Measurements from ENCODE around the gene TAOK3. TPM values are rescaled to one million over a fixed set of nuclear protein-coding genes. Genes with fewer than 3 reads are reported as not detected.
"Not testable (repeated sequence)": the region's sequence is repeated elsewhere in the genome, so short reads cannot be mapped to it uniquely, and the experiment has no call there.

TAOK3 gene
- total RNA-seq, 1 experiment from 2014 or later: 5.5 TPM

DNA sequence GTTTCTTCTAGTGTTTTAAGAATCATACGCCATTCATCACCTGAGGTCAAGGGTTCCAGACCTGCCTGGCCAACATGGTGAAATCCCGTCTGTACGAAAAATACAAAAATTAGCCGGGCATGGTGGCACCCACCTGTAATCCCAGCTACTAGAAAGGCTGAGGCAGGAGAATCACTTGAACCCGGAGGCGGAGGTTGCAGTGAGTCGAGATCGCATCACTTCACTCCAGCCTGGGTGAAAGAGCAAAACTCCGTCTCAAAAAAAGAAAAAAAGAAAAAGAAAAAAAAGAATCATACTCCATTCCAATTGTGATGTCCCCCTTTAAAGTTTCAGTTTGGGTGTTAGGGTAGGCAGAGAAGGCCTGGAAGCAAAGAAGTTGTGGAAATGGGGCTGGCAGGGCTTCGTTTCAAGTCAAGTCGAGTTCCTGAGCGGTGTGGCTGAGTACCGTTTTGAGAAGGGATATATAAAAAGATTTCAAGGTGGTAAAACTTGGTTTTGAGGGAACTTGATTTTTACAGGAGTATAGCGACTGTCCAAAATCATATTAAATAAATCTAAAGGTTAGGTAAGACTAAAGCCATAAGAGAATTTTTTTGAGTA lies 1.5 kb upstream of the TAOK3 start:
- no peak for DNase-seq (ENCODE audit: low spot score)

DNA sequence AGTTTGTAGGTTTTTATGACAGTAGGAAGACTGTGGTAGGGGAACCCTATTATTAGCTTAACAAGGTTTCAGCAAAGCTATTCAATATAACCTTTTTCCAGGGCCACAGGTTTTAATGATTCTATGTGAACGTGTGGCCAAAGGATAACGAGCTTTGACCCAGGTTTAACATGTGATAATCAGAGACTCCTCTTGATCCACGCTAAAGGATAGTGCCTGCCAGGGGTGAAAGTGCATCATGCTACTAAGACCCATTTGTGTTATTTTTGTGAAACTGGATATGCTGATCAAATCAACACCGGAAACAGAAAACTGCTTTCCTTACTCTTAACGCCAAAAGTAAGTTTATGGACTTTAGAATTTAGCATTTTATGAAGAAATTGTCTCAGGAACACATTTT lies 909 bp upstream of the TAOK3 start:
- no peak for DNase-seq (ENCODE audit: low spot score)

- DNase-seq (ENCODE audit: low spot score): no peak
Measured at GRCh38 chr12:118371321-118372282, 1.1 kb downstream of the TAOK3 start.

DNA sequence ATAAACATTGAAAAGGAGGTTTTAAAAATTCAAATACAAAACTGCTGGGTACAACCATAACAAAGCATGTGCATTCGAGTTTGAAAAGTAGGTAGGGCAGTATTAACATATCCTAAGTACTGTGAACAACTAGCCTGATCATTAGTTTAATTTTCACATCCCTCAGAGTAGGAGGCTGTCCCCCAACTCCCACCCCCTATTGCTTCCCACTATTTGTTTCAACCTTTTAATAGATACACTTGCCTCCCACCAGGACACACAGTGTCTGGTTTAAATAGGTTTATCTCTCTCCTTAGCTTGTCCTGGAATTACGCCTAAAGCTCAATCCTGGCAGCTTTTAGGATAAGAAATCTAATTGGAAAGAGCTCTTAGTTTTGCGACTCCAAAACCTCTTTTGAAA lies 2.1 kb downstream of the TAOK3 start:
- DNase-seq (ENCODE audit: low spot score): no peak

GRCh38 chr12:118368821-118369220 lies 3.9 kb downstream of the TAOK3 start:
- no peak for DNase-seq (ENCODE audit: low spot score)

DNA sequence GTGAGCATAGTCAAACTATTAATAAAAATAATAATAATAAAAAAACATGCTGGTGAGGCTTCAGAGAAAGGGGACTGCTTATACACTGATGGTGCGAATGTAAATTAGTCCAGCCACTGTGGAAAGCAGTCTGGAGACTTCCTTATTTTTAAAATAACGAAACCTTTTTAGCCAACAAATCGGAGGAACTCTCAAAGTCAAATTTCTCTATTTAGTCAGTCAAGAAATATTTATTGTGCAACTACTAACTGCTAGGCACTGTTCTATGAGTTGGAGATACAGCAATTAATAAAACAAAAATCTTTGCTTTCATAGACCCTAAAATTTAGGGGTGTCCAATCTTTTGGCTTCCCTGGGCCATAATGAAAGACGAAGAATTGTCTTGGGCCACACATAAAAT lies 10.8 kb downstream of the TAOK3 start:
- DNase-seq (ENCODE audit: low spot score): no peak

GRCh38 chr12:118361092-118361404 lies 11.7 kb downstream of the TAOK3 start:
- DNase-seq (ENCODE audit: low spot score): no peak

GRCh38 chr12:118359541-118359915 lies 13.2 kb downstream of the TAOK3 start:
- no peak for DNase-seq (ENCODE audit: low spot score)

- DNase-seq (ENCODE audit: low spot score): no peak
Measured at GRCh38 chr12:118358612-118359540, 13.8 kb downstream of the TAOK3 start.

- no peak for DNase-seq (ENCODE audit: low spot score)
Measured at GRCh38 chr12:118358008-118358359, 14.7 kb downstream of the TAOK3 start.

DNA sequence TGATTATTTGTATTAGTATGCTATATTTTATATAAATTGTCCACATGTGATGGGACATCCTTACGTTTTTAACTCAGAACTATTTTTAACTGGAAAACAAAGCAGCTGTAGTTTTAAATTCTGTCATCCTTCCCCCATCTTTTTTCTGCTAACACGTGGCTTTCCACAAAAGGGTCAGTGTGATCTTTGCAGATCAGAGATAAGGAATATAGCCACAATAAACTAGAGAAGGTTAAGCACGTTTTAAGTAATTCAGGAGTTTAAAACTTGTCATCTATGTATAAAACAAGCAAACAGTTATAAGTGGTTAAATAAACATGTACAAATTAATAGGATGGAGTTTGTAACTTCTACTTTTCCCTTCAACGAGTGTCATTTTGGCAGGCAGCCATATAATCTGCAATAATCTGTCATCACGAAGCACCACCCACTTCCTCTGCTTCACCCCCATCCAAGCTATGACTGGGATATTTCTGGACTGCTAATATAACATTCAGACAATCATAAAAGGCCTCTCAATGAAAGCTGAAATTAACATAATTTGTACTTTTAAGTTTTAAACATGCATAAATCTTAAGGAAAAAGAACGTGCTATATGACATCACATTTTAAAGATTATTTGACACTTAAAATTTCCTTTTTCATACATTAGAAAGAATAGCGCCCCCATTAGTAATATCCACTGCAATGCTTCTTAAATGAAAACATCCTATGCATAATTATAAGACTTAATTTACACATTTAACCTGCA lies 15.3 kb downstream of the TAOK3 start:
- DNase-seq (ENCODE audit: low spot score): no peak

DNA sequence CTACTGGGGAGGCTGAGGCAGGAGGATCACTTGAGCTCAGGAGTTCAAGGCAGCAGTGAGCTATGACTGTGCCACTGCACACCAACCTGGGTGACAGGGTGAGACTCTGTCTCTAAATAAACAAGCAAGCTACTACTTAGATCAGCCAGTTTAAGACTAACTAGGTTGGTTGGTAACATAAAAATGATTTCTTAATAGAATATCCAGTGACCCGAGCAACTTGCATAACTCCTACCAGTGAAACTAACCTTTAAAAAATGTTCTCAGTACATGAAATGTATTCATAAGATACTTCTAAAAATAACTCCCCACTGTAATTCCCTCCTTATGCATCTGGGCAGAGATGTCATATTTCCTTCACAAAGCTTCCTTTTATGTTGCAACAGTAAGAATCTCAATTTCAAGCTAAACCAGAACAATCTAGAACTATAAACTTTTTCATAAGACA lies 15.9 kb downstream of the TAOK3 start:
- DNase-seq (ENCODE audit: low spot score): no peak

DNA sequence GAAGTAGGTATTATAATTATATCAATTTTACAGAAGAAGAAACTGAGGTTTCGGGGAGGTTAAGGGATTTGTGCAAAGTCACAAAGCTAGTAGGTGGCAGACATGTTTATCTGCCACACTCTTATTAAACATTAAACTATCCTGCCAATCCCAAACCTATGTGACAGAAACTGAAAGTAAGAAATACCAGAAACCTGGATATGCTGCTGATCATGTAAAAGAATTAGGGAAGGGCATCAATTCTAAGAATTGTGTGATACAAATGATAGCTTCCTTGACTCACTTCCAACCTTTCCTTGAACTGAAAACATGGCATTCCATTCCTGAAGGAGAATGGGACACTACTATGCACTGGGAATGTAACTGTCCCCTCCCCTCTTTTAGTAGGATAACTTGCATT lies 16.9 kb downstream of the TAOK3 start:
- no peak for DNase-seq (ENCODE audit: low spot score)

- DNase-seq (ENCODE audit: low spot score): no peak
Measured at GRCh38 chr12:118354903-118355302, 17.8 kb downstream of the TAOK3 start.

DNA sequence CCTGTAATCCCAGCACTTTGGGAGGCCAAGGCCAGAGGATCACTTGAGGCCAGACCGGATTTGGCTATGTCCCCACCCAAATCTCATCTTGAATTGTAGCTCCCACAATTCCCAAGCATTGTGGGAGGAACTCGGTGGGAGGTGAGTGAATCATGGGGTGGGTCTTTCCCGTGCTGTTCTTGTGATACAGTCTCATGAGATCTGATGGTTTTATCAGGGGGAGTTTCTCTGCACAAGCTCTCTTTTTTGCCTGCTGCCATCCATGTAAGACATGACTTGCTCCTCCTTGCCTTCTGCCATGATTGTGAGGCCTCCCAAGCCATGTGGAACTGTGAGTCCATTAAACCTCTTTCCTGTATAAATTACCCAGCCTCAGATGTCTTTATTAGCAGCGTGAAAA lies 18.2 kb downstream of the TAOK3 start:
- DNase-seq (ENCODE audit: low spot score): not testable (repeated sequence)

- DNase-seq (ENCODE audit: low spot score): no peak
Measured at GRCh38 chr12:118353721-118354120, 19.0 kb downstream of the TAOK3 start.

- no peak for DNase-seq (ENCODE audit: low spot score)
Measured at GRCh38 chr12:118350908-118351559, 21.7 kb downstream of the TAOK3 start.

DNA sequence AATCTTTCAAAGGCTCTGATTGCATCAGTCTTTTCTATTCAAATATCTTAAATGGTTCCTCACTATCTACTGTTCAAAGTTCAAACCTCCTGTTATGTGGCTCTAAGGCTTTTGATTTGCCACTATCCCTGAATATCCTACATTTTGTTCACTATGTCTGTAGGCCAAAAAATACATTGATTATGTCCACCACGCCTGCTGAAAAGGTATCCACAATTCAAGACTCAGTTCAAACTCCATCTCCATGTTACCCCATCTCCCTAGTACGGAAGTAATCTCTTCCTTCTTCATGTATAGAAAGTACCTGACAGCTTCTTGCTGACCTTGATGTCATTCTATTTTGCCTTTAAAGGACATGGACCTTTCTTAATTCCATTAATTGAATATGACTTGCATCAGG lies 24.8 kb downstream of the TAOK3 start:
- DNase-seq (ENCODE audit: low spot score): no peak

DNA sequence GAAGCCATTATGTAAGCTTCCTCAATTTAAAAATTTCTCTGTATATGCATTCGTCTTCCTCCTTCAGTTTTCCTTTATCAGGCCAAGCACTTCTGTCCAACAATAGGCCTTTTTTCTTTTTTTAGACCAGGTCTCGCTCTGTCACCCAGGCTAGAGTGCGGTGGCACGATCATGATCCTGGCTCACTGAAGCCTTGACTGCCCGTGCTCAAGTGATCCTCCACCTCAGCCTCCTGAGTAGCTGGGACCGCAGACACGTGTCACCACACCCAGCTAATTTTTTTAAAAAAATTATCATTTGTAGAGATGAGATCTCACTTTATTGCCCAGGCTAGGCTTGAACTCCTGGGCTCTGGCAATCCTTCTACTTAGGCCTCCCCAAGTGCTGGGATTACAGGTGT lies 25.8 kb downstream of the TAOK3 start:
- no peak for DNase-seq (ENCODE audit: low spot score)

DNA sequence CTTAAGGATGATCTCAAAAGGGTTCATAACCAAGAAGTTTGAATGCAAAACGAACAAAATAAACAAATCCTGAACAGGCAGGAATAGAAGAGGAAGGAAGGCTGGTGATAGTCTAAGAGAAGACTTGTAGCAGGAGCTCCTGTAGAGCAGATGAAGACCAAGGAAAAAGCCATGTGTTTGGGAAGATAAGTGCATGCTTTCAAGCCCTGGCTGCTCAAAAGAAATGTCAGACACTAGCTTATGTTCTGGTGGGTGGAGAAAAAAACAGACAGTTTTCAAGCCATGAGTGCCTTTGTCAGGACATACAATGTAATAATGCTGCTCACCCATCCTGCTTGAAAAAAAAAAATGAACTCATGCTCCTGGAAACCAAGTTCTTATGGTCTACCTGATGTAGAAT lies 27.4 kb downstream of the TAOK3 start:
- no peak for DNase-seq (ENCODE audit: low spot score)

- no peak for DNase-seq (ENCODE audit: low spot score)
Measured at GRCh38 chr12:118344829-118345228, 27.9 kb downstream of the TAOK3 start.

Data from HT-29 (cell line).